Tibial artery (tissue), 4 donors: ENCODE measurements around the gene SLC16A10.

ENCODE experiments used
- DNase-seq, 2 donors: peaks; one replicate each; pipeline ENCODE4 v3.0.0-alpha.2; 2019
- H3K27ac ChIP-seq, 2 donors: fragments of 200-600 bp; sonication (generic) in 1 of 2; 1 replicate in 1 of 2; 2 replicates in 1 of 2; pipeline ENCODE4 v1.5.1; 2018 to 2019; ENCODE audit warnings: mild to moderate bottlenecking in 1 of 2
- H3K27me3 ChIP-seq, 2 donors: fragments of 200-600 bp; sonication (generic) in 1 of 2; one replicate each; pipeline versions ENCODE4 v1.5.1 to v1.6.0; 2016 to 2019
- H3K36me3 ChIP-seq, 3 donors: fragments of 200-600 bp; sonication (generic) in 2 of 3; one replicate each; pipeline ENCODE4 v1.5.1; 2016 to 2019; ENCODE audit warnings: mild to moderate bottlenecking in 2 of 3
- H3K4me1 ChIP-seq, 4 donors: fragments of 200-600 bp; sonication (generic) in 2 of 4; 1 replicate in 3 of 4; 2 replicates in 1 of 4; pipeline ENCODE4 v1.5.1; 2016 to 2019
- H3K4me3 ChIP-seq, 2 donors: fragments of 200-600 bp; sonication (generic) in 1 of 2; 1 replicate in 1 of 2; 2 replicates in 1 of 2; pipeline ENCODE4 v1.5.1; 2018 to 2019; ENCODE audit warnings: mild to moderate bottlenecking in 2 of 2
- H3K9me3 ChIP-seq, 3 donors: fragments of 200-600 bp; sonication (generic) in 1 of 3; one replicate each; pipeline ENCODE4 v1.5.1; 2016 to 2019
- intact Hi-C: fragments of 100-400 bp; cut with DNase I; formaldehyde crosslinking; loops from one replicate; pipeline ENCODE4 v1.15.0; 2023; ENCODE audit warnings: low total_unique reads
- TF ChIP-seq, protein P1 (sequence below), 2 experiments: fragments of 200-600 bp in 1 of 2; fragments of 450-650 bp in 1 of 2; IDR thresholded peaks; one replicate each; pipeline ENCODE4 v1.5.1; 2017 to 2019; ENCODE audit warnings: antibody characterized with exemption in 2 of 2, mild to moderate bottlenecking in 1 of 2, moderate library complexity in 1 of 2

The SLC16A10 gene

GRCh38 chr6:111076024-111076695 is 11.1 kb upstream of the SLC16A10 start:
- Histone ChIP-seq H3K36me3 (no peaks in the 10 kb centered on the region), H3K4me3 (no peak overlapping the region), H3K9me3 (no peaks in the 10 kb centered on the region), H3K4me1 (no peaks in the 10 kb centered on the region), H3K27me3 (peaks cover 0 to 2% of the 10 kb centered on the region in 2 donors), H3K27ac (no peak overlapping the region)
- TF ChIP-seq, protein P1, sequence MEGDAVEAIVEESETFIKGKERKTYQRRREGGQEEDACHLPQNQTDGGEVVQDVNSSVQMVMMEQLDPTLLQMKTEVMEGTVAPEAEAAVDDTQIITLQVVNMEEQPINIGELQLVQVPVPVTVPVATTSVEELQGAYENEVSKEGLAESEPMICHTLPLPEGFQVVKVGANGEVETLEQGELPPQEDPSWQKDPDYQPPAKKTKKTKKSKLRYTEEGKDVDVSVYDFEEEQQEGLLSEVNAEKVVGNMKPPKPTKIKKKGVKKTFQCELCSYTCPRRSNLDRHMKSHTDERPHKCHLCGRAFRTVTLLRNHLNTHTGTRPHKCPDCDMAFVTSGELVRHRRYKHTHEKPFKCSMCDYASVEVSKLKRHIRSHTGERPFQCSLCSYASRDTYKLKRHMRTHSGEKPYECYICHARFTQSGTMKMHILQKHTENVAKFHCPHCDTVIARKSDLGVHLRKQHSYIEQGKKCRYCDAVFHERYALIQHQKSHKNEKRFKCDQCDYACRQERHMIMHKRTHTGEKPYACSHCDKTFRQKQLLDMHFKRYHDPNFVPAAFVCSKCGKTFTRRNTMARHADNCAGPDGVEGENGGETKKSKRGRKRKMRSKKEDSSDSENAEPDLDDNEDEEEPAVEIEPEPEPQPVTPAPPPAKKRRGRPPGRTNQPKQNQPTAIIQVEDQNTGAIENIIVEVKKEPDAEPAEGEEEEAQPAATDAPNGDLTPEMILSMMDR (IDR thresholded peaks at IDR 0.05) = no peak
- peak in 1 of 2 donors; percentile 35 for DNase-seq
- intact Hi-C loops = no loop called here

- Histone ChIP-seq H3K27ac (no peak overlapping the region), H3K4me1 (no peaks in the 10 kb centered on the region), H3K4me3 (no peak overlapping the region), H3K36me3 (no peaks in the 10 kb centered on the region), H3K9me3 (no peaks in the 10 kb centered on the region), H3K27me3 (peaks cover 0 to 12% of the 10 kb centered on the region in 2 donors)
- no peak for DNase-seq
- TF ChIP-seq, protein P1 (IDR thresholded peaks at IDR 0.05) = no peak
- intact Hi-C loops = no loop called here
Measured at GRCh38 chr6:111080698-111081097, 6.6 kb upstream of the SLC16A10 start.

DNA sequence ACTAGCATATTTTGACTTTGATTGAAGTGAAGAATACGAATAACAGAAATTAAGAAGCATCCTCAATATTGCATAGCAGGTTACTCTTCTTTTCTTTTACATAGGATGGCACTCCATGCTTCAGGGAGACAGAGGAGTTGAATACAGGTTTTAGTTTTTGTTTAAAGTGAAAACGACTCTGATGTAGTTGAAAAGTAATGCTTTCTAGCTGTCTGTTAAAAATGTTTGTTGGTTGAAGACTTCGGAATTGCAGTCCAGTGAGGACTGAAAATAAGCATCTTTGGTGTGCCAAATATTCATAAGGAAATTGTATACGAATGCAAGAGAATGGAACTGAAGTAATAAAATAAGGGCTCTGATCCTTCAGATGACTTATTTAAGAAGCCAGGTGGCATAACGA is 618 bp upstream of the SLC16A10 start:
- H3K4me1 ChIP-seq = peaks cover 0 to 25% (median 21%) of the 10 kb centered on the region in 4 donors
- TF ChIP-seq, protein P1 (IDR thresholded peaks at IDR 0.05) = no peak
- intact Hi-C loops = no loop called here
- H3K27ac ChIP-seq = no peak overlapping the region
- no peaks in the 10 kb centered on the region for H3K36me3 ChIP-seq
- DNase-seq = no peak
- peak overlapping the region; percentile 52 to 64 for H3K4me3 ChIP-seq
- H3K27me3 ChIP-seq = peaks cover 0 to 33% of the 10 kb centered on the region in 2 donors
- H3K9me3 ChIP-seq = no peaks in the 10 kb centered on the region

GRCh38 chr6:111087871-111088667 is 766 bp downstream of the SLC16A10 start:
- intact Hi-C loops = no loop called here
- H3K4me3 ChIP-seq = peak overlapping the region; percentile 52 to 64
- H3K27ac ChIP-seq = no peak overlapping the region
- peaks cover 0 to 25% (median 21%) of the 10 kb centered on the region in 4 donors for H3K4me1 ChIP-seq
- no peak for DNase-seq
- no peaks in the 10 kb centered on the region for H3K36me3 ChIP-seq
- TF ChIP-seq, protein P1 (IDR thresholded peaks at IDR 0.05) = no peak
- no peaks in the 10 kb centered on the region for H3K9me3 ChIP-seq
- H3K27me3 ChIP-seq = peaks cover 0 to 30% of the 10 kb centered on the region in 2 donors

GRCh38 chr6:111088668-111089003 is 1.3 kb downstream of the SLC16A10 start:
- DNase-seq = no peak
- intact Hi-C loops = no loop called here
- Histone ChIP-seq H3K4me1 (peaks cover 0 to 25% (median 21%) of the 10 kb centered on the region in 4 donors), H3K27me3 (peaks cover 0 to 28% of the 10 kb centered on the region in 2 donors), H3K27ac (no peak overlapping the region), H3K9me3 (no peaks in the 10 kb centered on the region), H3K36me3 (no peaks in the 10 kb centered on the region), H3K4me3 (peak overlapping the region; percentile 52 to 64)
- TF ChIP-seq, protein P1 (IDR thresholded peaks at IDR 0.05) = no peak
